Endothelial cell of umbilical vein (primary cell): ENCODE measurements around the gene NPPC. TPM values are rescaled to one million over a fixed set of nuclear protein-coding genes. Genes with fewer than 3 reads are reported as not detected.

Experiments used
- BruUV-seq: library from RNA; stranded (reverse); fragments of 400-500 nt; replicated peaks from 2 replicates; lab custom pipeline; 2021; lab: Mats Ljungman, UMichigan
- CTCF ChIA-PET: fragments of 300-600, 350-600 bp; sonication (Branson Sonifier 250); formaldehyde crosslinking; loops from one replicate; lab custom pipeline; 2021; ENCODE audit warnings: antibody characterized with exemption, inconsistent platforms; lab: Charles Lee
- POLR2A ChIA-PET: fragments of 300-600, 350-600 bp; sonication (Branson Sonifier 250); formaldehyde crosslinking; loops from one replicate; lab custom pipeline; 2021; ENCODE audit warnings: antibody characterized with exemption, inconsistent platforms; lab: Charles Lee
- DNase-seq: peaks from one replicate; pipeline ENCODE4 v3.0.0-alpha.2; 2011; ENCODE audit warnings: low read depth, low spot score
- FAIRE-seq: peaks from 2 replicates; lab custom pipeline; 2011; peaks lifted over from hg19 to GRCh38; lab: Jason Lieb, UNC
- H2AFZ ChIP-seq: 2 replicates; pipeline ENCODE4 v1.6.0; 2012; ENCODE audit warnings: low read depth, low read length, control low read depth, inconsistent platforms
- H3K27ac ChIP-seq: 2 replicates; pipeline ENCODE4 v1.5.1; 2011; ENCODE audit warnings: low read depth, mild to moderate bottlenecking, control low read depth, low read length, moderate library complexity; ENCODE audit not compliant: insufficient read depth
- H3K27me3 ChIP-seq, 2 experiments: 2 replicates each; pipeline versions ENCODE4 v1.6.0 to v1.6.1; 2011; ENCODE audit warnings: low read length in 2 of 2, mixed read lengths in 1 of 2; ENCODE audit not compliant: control insufficient read depth in 2 of 2, insufficient read depth in 2 of 2
- H3K36me3 ChIP-seq, 2 experiments: 2 replicates in 1 of 2; 3 replicates in 1 of 2; pipeline ENCODE4 v1.5.1; 2011; ENCODE audit warnings: low read length in 2 of 2, mild to moderate bottlenecking in 1 of 2, moderate library complexity in 1 of 2; ENCODE audit not compliant: control insufficient read depth in 2 of 2, insufficient read depth in 2 of 2; ENCODE audit errors: extremely low read depth in 1 of 2
- H3K4me1 ChIP-seq: 3 replicates; pipeline ENCODE4 v1.5.1; 2011; ENCODE audit warnings: mild to moderate bottlenecking, low read length; ENCODE audit not compliant: control insufficient read depth, insufficient read depth; ENCODE audit errors: extremely low read depth
- H3K4me2 ChIP-seq: 2 replicates; pipeline ENCODE4 v1.6.1; 2011; ENCODE audit warnings: low read length, control low read depth, mixed read lengths; ENCODE audit not compliant: insufficient read depth
- H3K4me3 ChIP-seq, 3 experiments: fragments of 200-600 bp in 1 of 3; sonication (generic), shearing (Covaris generic) in 1 of 3; replicated peaks in 1 of 3; 2 replicates each; pipeline ENCODE4 v1.5.1; 2011 to 2016; ENCODE audit warnings: control low read depth in 3 of 3, low read length in 3 of 3, mild to moderate bottlenecking in 2 of 3, inconsistent platforms in 1 of 3, low read depth in 1 of 3, moderate library complexity in 1 of 3; ENCODE audit not compliant: insufficient read depth in 1 of 3
- H3K79me2 ChIP-seq: 2 replicates; pipeline ENCODE4 v1.6.0; 2012; ENCODE audit warnings: low read length, inconsistent platforms; ENCODE audit not compliant: control insufficient read depth, insufficient read depth
- H3K9ac ChIP-seq: replicated peaks from 2 replicates; pipeline ENCODE3; 2011; ENCODE audit warnings: low read length, control low read depth; ENCODE audit not compliant: insufficient read depth; ENCODE audit errors: extremely low read depth
- H3K9me1 ChIP-seq: replicated peaks from 3 replicates; pipeline ENCODE4 v1.6.0; 2011; ENCODE audit warnings: mild to moderate bottlenecking, low read length; ENCODE audit not compliant: control insufficient read depth, insufficient read depth; ENCODE audit errors: extremely low read depth
- H3K9me3 ChIP-seq: replicated peaks from 2 replicates; pipeline ENCODE4 v1.5.1; 2012; ENCODE audit warnings: low read length, inconsistent platforms; ENCODE audit not compliant: control insufficient read depth, insufficient read depth
- H4K20me1 ChIP-seq: replicated peaks from 2 replicates; pipeline ENCODE3; 2011; ENCODE audit warnings: mild to moderate bottlenecking, low read length; ENCODE audit not compliant: control insufficient read depth, insufficient read depth; ENCODE audit errors: extremely low read depth
- EZH2 ChIP-seq: IDR thresholded peaks from 2 replicates; pipeline ENCODE4 v1.6.1; 2012; ENCODE audit warnings: borderline replicate concordance, low read depth, mild to moderate bottlenecking, moderate library complexity, low read length, inconsistent platforms; ENCODE audit not compliant: severe bottlenecking
- FOS ChIP-seq: IDR thresholded peaks from 2 replicates; pipeline ENCODE4 v1.6.1; 2011; ENCODE audit warnings: mild to moderate bottlenecking, low read length, moderate library complexity, borderline replicate concordance; ENCODE audit not compliant: insufficient read depth
- GATA2 ChIP-seq: IDR thresholded peaks from 2 replicates; pipeline ENCODE4 v1.7.0; 2011; ENCODE audit warnings: low read depth, mild to moderate bottlenecking, moderate library complexity, mixed read lengths, low read length; ENCODE audit not compliant: insufficient read length, insufficient read depth
- JUN ChIP-seq: IDR thresholded peaks from 2 replicates; pipeline ENCODE4 v1.6.1; 2011; ENCODE audit warnings: borderline replicate concordance, low read depth; ENCODE audit not compliant: insufficient read length, insufficient read depth
- MYC ChIP-seq: IDR thresholded peaks from one replicate; pipeline ENCODE4 v1.6.1; 2011; ENCODE audit warnings: mild to moderate bottlenecking, low read depth, low read length
- POLR2A ChIP-seq: IDR thresholded peaks from 2 replicates; pipeline ENCODE4 v1.6.1; 2012; ENCODE audit warnings: low read depth, mild to moderate bottlenecking, control low read depth, low read length
- POLR2AphosphoS5 ChIP-seq: IDR thresholded peaks from 2 replicates; pipeline ENCODE4 v1.6.1; 2012; ENCODE audit warnings: low read depth, mild to moderate bottlenecking, control low read depth, low read length, moderate library complexity; ENCODE audit not compliant: insufficient read depth
- dilution Hi-C: fragments of 300-500 bp; cut with MboI; formaldehyde crosslinking; loops from one replicate; pipeline ENCODE4 v1.15.0; 2019; ENCODE audit warnings: low sequenced_read_pairs; ENCODE audit not compliant: extremely low pct_ligation_motif_present
- intact Hi-C: fragments of 100-400 bp; cut with micrococcal nuclease; formaldehyde crosslinking; loops from one replicate; pipeline ENCODE4 v1.10.0; 2022
- polyA plus RNA-seq, 4 experiments: library from polyadenylated mRNA; depleted of rRNA in 3 of 4; stranded (reverse) in 3 of 4; unstranded in 1 of 4; fragments of >200 nt; gene quantifications; 2 replicates each; pipeline versions ENCODE4 v1.2.1 to v1.2.3, GENCODE V29; 2011 to 2012; ENCODE audit warnings: missing spikeins in 1 of 4
- total RNA-seq: library from RNA; stranded (reverse); gene quantifications from 2 replicates; pipeline ENCODE4 v1.2.3, GENCODE V29; 2021
- TF ChIP-seq, protein P1 (sequence below): IDR thresholded peaks from 2 replicates; pipeline ENCODE4 v1.6.1; 2011; ENCODE audit not compliant: insufficient read depth, insufficient read length
- TF ChIP-seq, protein P2 (sequence below), 2 donors: IDR thresholded peaks; 1 replicate in 1 of 2; 2 replicates in 1 of 2; pipeline ENCODE4 v1.5.1; 2011; ENCODE audit warnings: low read length in 2 of 2, mild to moderate bottlenecking in 2 of 2, moderate library complexity in 2 of 2, control low read depth in 1 of 2, inconsistent platforms in 1 of 2, low read depth in 1 of 2; ENCODE audit not compliant: insufficient read depth in 1 of 2; ENCODE audit errors: extremely low read depth in 1 of 2

Gene NPPC
- total and polyA plus RNA-seq, 2 donors (not counting 3 experiments of a cell fraction or from before 2014, with no cell fraction given), result not detected

DNA sequence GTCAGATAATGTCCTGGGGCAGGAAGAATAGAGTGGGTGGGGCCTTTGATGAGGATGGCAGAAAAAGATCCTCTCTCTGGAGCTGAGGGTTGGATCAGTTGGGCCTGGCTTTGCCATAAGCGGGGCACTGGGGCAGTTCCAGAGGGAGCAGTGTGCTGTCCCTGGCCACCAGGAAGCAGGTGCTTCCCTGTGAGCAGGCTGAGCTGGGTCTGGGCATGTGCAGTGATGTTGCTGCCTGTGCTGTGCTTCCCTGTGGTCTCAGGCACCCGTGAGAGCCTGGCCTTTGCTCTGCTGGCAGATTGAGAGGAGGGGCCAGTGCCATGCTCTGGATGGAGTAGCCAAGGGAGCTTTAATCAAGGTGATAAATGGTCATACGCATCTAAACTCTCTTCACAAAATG is 14.6 kb upstream of the NPPC start:
- Histone ChIP-seq H3K79me2 (no peaks in the 10 kb centered on the region), H3K9me1 (no peaks in the 10 kb centered on the region), H3K9me3 (no peaks in the 10 kb centered on the region), H3K27ac (no peak overlapping the region), H3K27me3 (peaks cover 2 to 6% of the 10 kb centered on the region in 2 experiments), H2AFZ (no peak overlapping the region), H3K36me3 (no peaks in the 10 kb centered on the region), H3K4me2 (no peak overlapping the region), H3K9ac (no peak overlapping the region), H3K4me3 (no peak overlapping the region), H4K20me1 (no peaks in the 10 kb centered on the region), H3K4me1 (no peaks in the 10 kb centered on the region)
- intact Hi-C loops, result no loop called here
- no TSS peak for BruUV-seq
- ChIA-PET CTCF (interaction anchor here (0.7 to 2.1 kb wide), 6 partner anchors 14 to 386 kb away, joined by 3 to 8 read pairs (median 4); partner anchors contain the start of genes DIS3L2 and NPPC), POLR2A (no interaction called here)
- FAIRE-seq (no peak), DNase-seq (peak; percentile 81)
- TF ChIP-seq, protein P1, sequence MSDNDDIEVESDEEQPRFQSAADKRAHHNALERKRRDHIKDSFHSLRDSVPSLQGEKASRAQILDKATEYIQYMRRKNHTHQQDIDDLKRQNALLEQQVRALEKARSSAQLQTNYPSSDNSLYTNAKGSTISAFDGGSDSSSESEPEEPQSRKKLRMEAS, result no peak
- TF ChIP-seq POLR2A (no peak), GATA2 (no peak), EZH2 (no peak), FOS (no peak), POLR2AphosphoS5 (no peak), MYC (no peak), JUN (no peak)
- TF ChIP-seq, protein P2, sequence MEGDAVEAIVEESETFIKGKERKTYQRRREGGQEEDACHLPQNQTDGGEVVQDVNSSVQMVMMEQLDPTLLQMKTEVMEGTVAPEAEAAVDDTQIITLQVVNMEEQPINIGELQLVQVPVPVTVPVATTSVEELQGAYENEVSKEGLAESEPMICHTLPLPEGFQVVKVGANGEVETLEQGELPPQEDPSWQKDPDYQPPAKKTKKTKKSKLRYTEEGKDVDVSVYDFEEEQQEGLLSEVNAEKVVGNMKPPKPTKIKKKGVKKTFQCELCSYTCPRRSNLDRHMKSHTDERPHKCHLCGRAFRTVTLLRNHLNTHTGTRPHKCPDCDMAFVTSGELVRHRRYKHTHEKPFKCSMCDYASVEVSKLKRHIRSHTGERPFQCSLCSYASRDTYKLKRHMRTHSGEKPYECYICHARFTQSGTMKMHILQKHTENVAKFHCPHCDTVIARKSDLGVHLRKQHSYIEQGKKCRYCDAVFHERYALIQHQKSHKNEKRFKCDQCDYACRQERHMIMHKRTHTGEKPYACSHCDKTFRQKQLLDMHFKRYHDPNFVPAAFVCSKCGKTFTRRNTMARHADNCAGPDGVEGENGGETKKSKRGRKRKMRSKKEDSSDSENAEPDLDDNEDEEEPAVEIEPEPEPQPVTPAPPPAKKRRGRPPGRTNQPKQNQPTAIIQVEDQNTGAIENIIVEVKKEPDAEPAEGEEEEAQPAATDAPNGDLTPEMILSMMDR (IDR thresholded peaks at IDR 0.05; ENCODE audit: extremely low read depth in 1 of 2, insufficient read depth in 1 of 2, low read depth in 1 of 2, low read length in 2 of 2), result no peak
- dilution Hi-C loops, result no loop called here
